ENCODE measurements around the gene TRAF7.
"Not testable (repeated sequence)": the region's sequence is repeated elsewhere in the genome, so short reads cannot be mapped to it uniquely, and the experiment has no call there.

Gene TRAF7

GRCh38 chr16:2190002-2190658, 34.5 kb downstream of the TRAF7 start:
- peaks cover 7% of the 10 kb centered on the region for H3K4me1 Mint-ChIP-seq
- DNase-seq (no peak), ATAC-seq (no peak)
- H3K27ac Mint-ChIP-seq, result no peak overlapping the region
- H3K4me3 Mint-ChIP-seq, result no peak overlapping the region
- peaks cover 10% of the 10 kb centered on the region for H3K27me3 Mint-ChIP-seq
- H3K9me3 Mint-ChIP-seq, result no peaks in the 10 kb centered on the region

GRCh38 chr16:2190659-2191445, 35.3 kb downstream of the TRAF7 start:
- ATAC-seq (no peak), DNase-seq (no peak)
- Mint-ChIP-seq H3K9me3 (no peaks in the 10 kb centered on the region), H3K27me3 (peaks cover 18% of the 10 kb centered on the region), H3K4me3 (no peak overlapping the region), H3K27ac (no peak overlapping the region), H3K4me1 (peaks cover 13% of the 10 kb centered on the region)

GRCh38 chr16:2191446-2191706, 35.8 kb downstream of the TRAF7 start:
- Mint-ChIP-seq H3K27ac (no peak overlapping the region), H3K27me3 (peaks cover 20% of the 10 kb centered on the region), H3K4me3 (no peak overlapping the region), H3K4me1 (peaks cover 13% of the 10 kb centered on the region), H3K9me3 (no peaks in the 10 kb centered on the region)
- ATAC-seq (no peak), DNase-seq (no peak)

GRCh38 chr16:2194166-2194834, 38.7 kb downstream of the TRAF7 start:
- ATAC-seq (no peak), DNase-seq (no peak)
- Mint-ChIP-seq H3K4me3 (peak overlapping the region in 1 of 2 donors; percentile 78), H3K27me3 (peaks cover 44% of the 10 kb centered on the region), H3K27ac (no peak overlapping the region), H3K4me1 (peaks cover 13% of the 10 kb centered on the region), H3K9me3 (no peaks in the 10 kb centered on the region)

GRCh38 chr16:2194852-2195321, 39.3 kb downstream of the TRAF7 start:
- peaks cover 47% of the 10 kb centered on the region for H3K27me3 Mint-ChIP-seq
- DNase-seq (peak; percentile 54 to 65), ATAC-seq (peak; percentile 78)
- H3K27ac Mint-ChIP-seq, result no peak overlapping the region
- H3K4me1 Mint-ChIP-seq, result peaks cover 13% of the 10 kb centered on the region
- H3K4me3 Mint-ChIP-seq, result peak overlapping the region in 1 of 2 donors; percentile 78
- H3K9me3 Mint-ChIP-seq, result no peaks in the 10 kb centered on the region

- no peak overlapping the region for H3K27ac Mint-ChIP-seq
- peak; percentile 39 for ATAC-seq
- DNase-seq, result no peak
- H3K4me1 Mint-ChIP-seq, result peaks cover 13% of the 10 kb centered on the region
- peaks cover 53% of the 10 kb centered on the region for H3K27me3 Mint-ChIP-seq
- H3K9me3 Mint-ChIP-seq, result no peaks in the 10 kb centered on the region
- peak overlapping the region; percentile 29 to 78 for H3K4me3 Mint-ChIP-seq
Observed at GRCh38 chr16:2195322-2196161, 40.0 kb downstream of the TRAF7 start.

- Mint-ChIP-seq H3K9me3 (no peaks in the 10 kb centered on the region), H3K4me3 (peak within 1 kb of the TSS; percentile 55 to 83), H3K27me3 (peaks cover 55% of the 10 kb centered on the region), H3K4me1 (peaks cover 13% of the 10 kb centered on the region), H3K27ac (no peak within 1 kb of the TSS)
- peak; percentile 53 for ATAC-seq
- DNase-seq, result no peak
Observed at GRCh38 chr16:2196162-2196980, 40.8 kb downstream of the TRAF7 start, which contains the start of gene CASKIN1. TSS of gene CASKIN1 (minus strand) at chr16:2196605. CDS start at chr16:2196432, 173 bp downstream.

GRCh38 chr16:2196981-2197511, 41.5 kb downstream of the TRAF7 start:
- DNase-seq, result no peak
- ATAC-seq, result no peak
- Mint-ChIP-seq H3K9me3 (no peaks in the 10 kb centered on the region), H3K4me3 (peak overlapping the region; percentile 50 to 83), H3K27me3 (peaks cover 55% of the 10 kb centered on the region), H3K4me1 (peaks cover 13% of the 10 kb centered on the region), H3K27ac (no peak overlapping the region)

GRCh38 chr16:2197765-2198164, 42.2 kb downstream of the TRAF7 start:
- no peak for ATAC-seq
- Mint-ChIP-seq H3K4me1 (peaks cover 13% of the 10 kb centered on the region), H3K4me3 (peak overlapping the region in 1 of 2 donors; percentile 83), H3K27ac (no peak overlapping the region), H3K27me3 (peaks cover 55% of the 10 kb centered on the region), H3K9me3 (no peaks in the 10 kb centered on the region)
- no peak for DNase-seq

GRCh38 chr16:2198283-2198682, 42.7 kb downstream of the TRAF7 start:
- H3K27ac Mint-ChIP-seq, result no peak overlapping the region
- H3K9me3 Mint-ChIP-seq, result no peaks in the 10 kb centered on the region
- peaks cover 55% of the 10 kb centered on the region for H3K27me3 Mint-ChIP-seq
- ATAC-seq, result no peak
- H3K4me3 Mint-ChIP-seq, result no peak overlapping the region
- DNase-seq, result no peak
- H3K4me1 Mint-ChIP-seq, result peaks cover 13% of the 10 kb centered on the region

GRCh38 chr16:2199095-2199494, 43.5 kb downstream of the TRAF7 start:
- no peaks in the 10 kb centered on the region for H3K9me3 Mint-ChIP-seq
- H3K27ac Mint-ChIP-seq, result no peak overlapping the region

GRCh38 chr16:2199621-2200139, 44.1 kb downstream of the TRAF7 start:
- Mint-ChIP-seq H3K4me3 (no peak overlapping the region), H3K9me3 (no peaks in the 10 kb centered on the region), H3K27me3 (peaks cover 49% of the 10 kb centered on the region), H3K4me1 (peaks cover 23% of the 10 kb centered on the region), H3K27ac (no peak overlapping the region)
- no peak for ATAC-seq
- no peak for DNase-seq

More at GRCh38 chr16:2199095-2199494, 43.5 kb downstream of the TRAF7 start:
- H3K4me3 Mint-ChIP-seq, result no peak overlapping the region
- H3K4me1 Mint-ChIP-seq, result peaks cover 19% of the 10 kb centered on the region
- ATAC-seq (no peak), DNase-seq (no peak)
- peaks cover 55% of the 10 kb centered on the region for H3K27me3 Mint-ChIP-seq

- Mint-ChIP-seq H3K4me3 (no peak overlapping the region), H3K27ac (no peak overlapping the region), H3K4me1 (peaks cover 18% of the 10 kb centered on the region), H3K9me3 (no peaks in the 10 kb centered on the region), H3K27me3 (peaks cover 43% of the 10 kb centered on the region)
- no peak for DNase-seq
- ATAC-seq, result no peak
Observed at GRCh38 chr16:2200313-2200712, 44.7 kb downstream of the TRAF7 start.

GRCh38 chr16:2203119-2203688, 47.6 kb downstream of the TRAF7 start:
- H3K9me3 Mint-ChIP-seq, DNase-seq, H3K27ac Mint-ChIP-seq, ATAC-seq: not testable (repeated sequence)
- Mint-ChIP-seq H3K4me3 (peak overlapping the region in 1 of 2 donors; percentile 35), H3K27me3 (peaks cover 21% of the 10 kb centered on the region), H3K4me1 (peaks cover 36% of the 10 kb centered on the region)
